ENCODE measurements around the gene ZNF530.

DNA sequence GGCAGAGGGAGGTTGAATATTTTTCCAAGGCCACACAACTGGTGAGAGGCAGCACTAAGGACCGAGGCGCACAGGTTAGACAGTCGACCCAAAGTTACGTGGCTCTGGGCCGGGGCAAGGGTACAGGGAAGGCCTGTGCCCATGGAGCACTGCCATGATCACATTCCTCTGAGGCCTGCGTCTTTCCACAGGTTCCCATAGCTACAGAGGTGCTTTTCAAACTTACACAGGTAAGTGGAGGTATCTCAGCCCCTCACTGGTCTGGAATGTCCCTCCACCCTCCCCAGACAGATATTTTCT is 34.1 kb downstream of the ZNF530 start:
- TF ChIP-seq, protein P1, sequence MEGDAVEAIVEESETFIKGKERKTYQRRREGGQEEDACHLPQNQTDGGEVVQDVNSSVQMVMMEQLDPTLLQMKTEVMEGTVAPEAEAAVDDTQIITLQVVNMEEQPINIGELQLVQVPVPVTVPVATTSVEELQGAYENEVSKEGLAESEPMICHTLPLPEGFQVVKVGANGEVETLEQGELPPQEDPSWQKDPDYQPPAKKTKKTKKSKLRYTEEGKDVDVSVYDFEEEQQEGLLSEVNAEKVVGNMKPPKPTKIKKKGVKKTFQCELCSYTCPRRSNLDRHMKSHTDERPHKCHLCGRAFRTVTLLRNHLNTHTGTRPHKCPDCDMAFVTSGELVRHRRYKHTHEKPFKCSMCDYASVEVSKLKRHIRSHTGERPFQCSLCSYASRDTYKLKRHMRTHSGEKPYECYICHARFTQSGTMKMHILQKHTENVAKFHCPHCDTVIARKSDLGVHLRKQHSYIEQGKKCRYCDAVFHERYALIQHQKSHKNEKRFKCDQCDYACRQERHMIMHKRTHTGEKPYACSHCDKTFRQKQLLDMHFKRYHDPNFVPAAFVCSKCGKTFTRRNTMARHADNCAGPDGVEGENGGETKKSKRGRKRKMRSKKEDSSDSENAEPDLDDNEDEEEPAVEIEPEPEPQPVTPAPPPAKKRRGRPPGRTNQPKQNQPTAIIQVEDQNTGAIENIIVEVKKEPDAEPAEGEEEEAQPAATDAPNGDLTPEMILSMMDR (IDR thresholded peaks at IDR 0.05): no peak
- no peak for TF ChIP-seq POLR2AphosphoS5 (IDR thresholded peaks at IDR 0.05)
- no peak for TF ChIP-seq POLR2A (IDR thresholded peaks at IDR 0.05)
- no peak for TF ChIP-seq EP300 (IDR thresholded peaks at IDR 0.05)

Measured in upper lobe of left lung (tissue), 4 donors.